ENCODE results near the gene GNG13.

Gene GNG13

GRCh38 chr16:766820-767640 lies 33.5 kb downstream of the GNG13 start:
- Mint-ChIP-seq H3K36me3 (ENCODE audit: low read depth) (no peaks in the 10 kb centered on the region), H3K4me3 (no peak overlapping the region), H3K27me3 (ENCODE audit: low read depth) (peaks cover 5% of the 10 kb centered on the region), H3K27ac (no peak overlapping the region), H3K4me1 (no peaks in the 10 kb centered on the region), H3K9me3 (no peaks in the 10 kb centered on the region)
- TF ChIP-seq CTCF (IDR thresholded peaks at IDR 0.05; ENCODE audit: unreplicated experiment in 3 of 3) = no peak

GRCh38 chr16:766008-766819 lies 34.3 kb downstream of the GNG13 start:
- Mint-ChIP-seq H3K4me1 (no peaks in the 10 kb centered on the region), H3K36me3 (ENCODE audit: low read depth) (no peaks in the 10 kb centered on the region)

GRCh38 chr16:765488-765865 lies 35.1 kb downstream of the GNG13 start:
- Mint-ChIP-seq H3K4me1 (no peaks in the 10 kb centered on the region), H3K27ac (no peak overlapping the region), H3K36me3 (ENCODE audit: low read depth) (no peaks in the 10 kb centered on the region), H3K27me3 (ENCODE audit: low read depth) (no peaks in the 10 kb centered on the region), H3K9me3 (no peaks in the 10 kb centered on the region), H3K4me3 (no peak overlapping the region)
- no peak for TF ChIP-seq CTCF (IDR thresholded peaks at IDR 0.05; ENCODE audit: unreplicated experiment in 3 of 3)

More at GRCh38 chr16:766008-766819, 34.3 kb downstream of the GNG13 start:
- Mint-ChIP-seq H3K27me3 (ENCODE audit: low read depth) (peaks cover 2% of the 10 kb centered on the region), H3K27ac (no peak overlapping the region), H3K9me3 (no peaks in the 10 kb centered on the region), H3K4me3 (no peak overlapping the region)
- no peak for TF ChIP-seq CTCF (IDR thresholded peaks at IDR 0.05; ENCODE audit: unreplicated experiment in 3 of 3)

- Mint-ChIP-seq H3K9me3 (no peaks in the 10 kb centered on the region), H3K4me1 (no peaks in the 10 kb centered on the region), H3K36me3 (ENCODE audit: low read depth) (no peaks in the 10 kb centered on the region), H3K27ac (no peak overlapping the region), H3K27me3 (ENCODE audit: low read depth) (no peaks in the 10 kb centered on the region), H3K4me3 (no peak overlapping the region)
- no peak for TF ChIP-seq CTCF (IDR thresholded peaks at IDR 0.05; ENCODE audit: unreplicated experiment in 3 of 3)
These were observed 35.6 kb downstream of the GNG13 start for GRCh38 chr16:764848-765487.

- peaks cover 4% of the 10 kb centered on the region for H3K4me1 Mint-ChIP-seq
- no peaks in the 10 kb centered on the region for H3K27me3 Mint-ChIP-seq (ENCODE audit: low read depth)
- no peaks in the 10 kb centered on the region for H3K9me3 Mint-ChIP-seq
- TF ChIP-seq CTCF (IDR thresholded peaks at IDR 0.05; ENCODE audit: unreplicated experiment in 3 of 3) = no peak
- H3K27ac Mint-ChIP-seq = no peak overlapping the region
- H3K4me3 Mint-ChIP-seq = no peak overlapping the region
- no peaks in the 10 kb centered on the region for H3K36me3 Mint-ChIP-seq (ENCODE audit: low read depth)
These were observed 36.3 kb downstream of the GNG13 start for GRCh38 chr16:764184-764750.
